CD14-positive monocyte (primary cell): Measurements from ENCODE around the gene KCNJ11. TPM values are rescaled to one million over a fixed set of nuclear protein-coding genes. Genes with fewer than 3 reads are reported as not detected.

Experiments used
- DNase-seq, 3 donors: peaks; one replicate each; pipeline ENCODE4 v3.0.0-alpha.2; 2011 to 2022
- H2AFZ ChIP-seq: 2 replicates; pipeline ENCODE4 v1.6.0; 2012; ENCODE audit warnings: mild to moderate bottlenecking, low read depth, low read length, inconsistent platforms; ENCODE audit not compliant: insufficient read depth, poor library complexity, severe bottlenecking
- H3K27ac ChIP-seq, 2 donors: 1 replicate in 1 of 2; 2 replicates in 1 of 2; pipeline ENCODE4 v1.5.1; 2012 to 2013; ENCODE audit warnings: low read length in 2 of 2, control low read depth in 1 of 2, inconsistent platforms in 1 of 2, low read depth in 1 of 2, mild to moderate bottlenecking in 1 of 2
- H3K27me3 ChIP-seq, 2 donors: one replicate each; pipeline versions ENCODE4 v1.6.0 to v1.6.1; 2011 to 2013; ENCODE audit warnings: low read length in 2 of 2; ENCODE audit not compliant: control insufficient read depth in 2 of 2, insufficient read depth in 2 of 2
- H3K36me3 ChIP-seq, 2 donors: replicated peaks in 1 of 2; 1 replicate in 1 of 2; 2 replicates in 1 of 2; pipeline versions ENCODE4 v1.5.1 to v1.6.1; 2012 to 2013; ENCODE audit warnings: low read length in 2 of 2, control low read depth in 1 of 2, inconsistent platforms in 1 of 2, mild to moderate bottlenecking in 1 of 2; ENCODE audit not compliant: insufficient read depth in 2 of 2, control insufficient read depth in 1 of 2
- H3K4me1 ChIP-seq, 2 donors: 1 replicate in 1 of 2; 2 replicates in 1 of 2; pipeline versions ENCODE4 v1.5.1 to v1.6.1; 2012 to 2013; ENCODE audit warnings: low read length in 2 of 2, control low read depth in 1 of 2, inconsistent platforms in 1 of 2, mild to moderate bottlenecking in 1 of 2, moderate library complexity in 1 of 2; ENCODE audit not compliant: insufficient read depth in 2 of 2, control insufficient read depth in 1 of 2
- H3K4me2 ChIP-seq: replicated peaks from 2 replicates; pipeline ENCODE3; 2012; ENCODE audit warnings: low read length, moderate library complexity, mild to moderate bottlenecking; ENCODE audit not compliant: poor library complexity, severe bottlenecking; ENCODE audit errors: extremely low read depth
- H3K4me3 ChIP-seq, 3 experiments: fragments of 200-600 bp in 1 of 3; sonication (generic) in 1 of 3; replicated peaks in 1 of 3; 1 replicate in 2 of 3; 2 replicates in 1 of 3; pipeline ENCODE4 v1.5.1; 2011 to 2013; ENCODE audit warnings: low read length in 3 of 3, mild to moderate bottlenecking in 3 of 3, control low read depth in 2 of 3, low read depth in 2 of 3, inconsistent platforms in 1 of 3, moderate library complexity in 1 of 3
- H3K79me2 ChIP-seq: 2 replicates; pipeline ENCODE4 v1.6.0; 2012; ENCODE audit warnings: mild to moderate bottlenecking, control low read depth, inconsistent platforms, low read length, moderate library complexity; ENCODE audit not compliant: insufficient read depth
- H3K9ac ChIP-seq: 2 replicates; pipeline ENCODE4 v1.6.0; 2017; ENCODE audit warnings: low read length, mild to moderate bottlenecking; ENCODE audit not compliant: insufficient read depth, poor library complexity, severe bottlenecking
- H3K9me3 ChIP-seq, 2 donors: replicated peaks in 1 of 2; 1 replicate in 1 of 2; 2 replicates in 1 of 2; pipeline versions ENCODE4 v1.5.1 to v1.6.1; 2012 to 2013; ENCODE audit warnings: low read length in 2 of 2, control low read depth in 1 of 2; ENCODE audit not compliant: control insufficient read depth in 1 of 2, insufficient read depth in 1 of 2
- H4K20me1 ChIP-seq: 2 replicates; pipeline ENCODE4 v1.6.0; 2012; ENCODE audit warnings: mild to moderate bottlenecking, low read length, control low read depth, moderate library complexity; ENCODE audit not compliant: insufficient read depth
- H3K27ac Mint-ChIP-seq, 7 donors: one replicate each; pipeline ENCODE4 v1.8.0; 2020; ENCODE audit warnings: mild to moderate bottlenecking in 7 of 7, mixed read lengths in 7 of 7, moderate library complexity in 6 of 7, inconsistent platforms in 2 of 7
- H3K27me3 Mint-ChIP-seq, 3 donors: one replicate each; pipeline ENCODE4 v1.8.0; 2021 to 2022; ENCODE audit warnings: low read depth in 3 of 3, mild to moderate bottlenecking in 3 of 3, mixed read lengths in 3 of 3, moderate library complexity in 3 of 3, inconsistent platforms in 1 of 3
- H3K36me3 Mint-ChIP-seq, 2 donors: one replicate each; pipeline ENCODE4 v1.8.0; 2020; ENCODE audit warnings: mixed read lengths in 2 of 2, inconsistent platforms in 1 of 2, mild to moderate bottlenecking in 1 of 2
- H3K4me1 Mint-ChIP-seq: one replicate; pipeline ENCODE4 v1.8.0; 2020; ENCODE audit warnings: mild to moderate bottlenecking, mixed read lengths
- H3K4me3 Mint-ChIP-seq, 2 donors: one replicate each; pipeline ENCODE4 v1.8.0; 2020; ENCODE audit warnings: mild to moderate bottlenecking in 2 of 2, mixed read lengths in 2 of 2, moderate library complexity in 1 of 2
- H3K9me3 Mint-ChIP-seq, 7 donors: one replicate each; pipeline ENCODE4 v1.8.0; 2020 to 2022; ENCODE audit warnings: mixed read lengths in 7 of 7, mild to moderate bottlenecking in 6 of 7, moderate library complexity in 6 of 7, inconsistent platforms in 2 of 7
- WGBS: methylation state at CpG from one replicate; pipeline ENCODE4 v1.1.5; 2013; ENCODE audit warnings: missing lambda C conversion rate; ENCODE audit not compliant: insufficient coverage; 5-methylcytosine and 5-hydroxymethylcytosine counted together
- intact Hi-C, 2 donors: fragments of 100-400 bp; cut with micrococcal nuclease; formaldehyde crosslinking; loops; one replicate each; pipeline versions ENCODE4 v1.15.0 to v1.15.1; 2023
- polyA plus RNA-seq, 3 donors: library from polyadenylated mRNA; depleted of rRNA in 1 of 3; unstranded in 2 of 3; stranded (reverse) in 1 of 3; fragments of 300-500 nt in 2 of 3; fragments of >200 nt in 1 of 3; fragmentation: Illumina TruSeq in 2 of 3; gene quantifications; 1 replicate in 2 of 3; 2 replicates in 1 of 3; pipeline ENCODE4 v1.2.3, GENCODE V29; 2012 to 2021
- TF ChIP-seq, protein P1 (sequence below): fragments of 200-600 bp; IDR thresholded peaks from one replicate; pipeline ENCODE4 v1.8.0; 2022; ENCODE audit warnings: antibody characterized with exemption, mild to moderate bottlenecking

KCNJ11 gene
- polyA plus RNA-seq, 3 donors, result 0.09 TPM; not detected in 2

DNA sequence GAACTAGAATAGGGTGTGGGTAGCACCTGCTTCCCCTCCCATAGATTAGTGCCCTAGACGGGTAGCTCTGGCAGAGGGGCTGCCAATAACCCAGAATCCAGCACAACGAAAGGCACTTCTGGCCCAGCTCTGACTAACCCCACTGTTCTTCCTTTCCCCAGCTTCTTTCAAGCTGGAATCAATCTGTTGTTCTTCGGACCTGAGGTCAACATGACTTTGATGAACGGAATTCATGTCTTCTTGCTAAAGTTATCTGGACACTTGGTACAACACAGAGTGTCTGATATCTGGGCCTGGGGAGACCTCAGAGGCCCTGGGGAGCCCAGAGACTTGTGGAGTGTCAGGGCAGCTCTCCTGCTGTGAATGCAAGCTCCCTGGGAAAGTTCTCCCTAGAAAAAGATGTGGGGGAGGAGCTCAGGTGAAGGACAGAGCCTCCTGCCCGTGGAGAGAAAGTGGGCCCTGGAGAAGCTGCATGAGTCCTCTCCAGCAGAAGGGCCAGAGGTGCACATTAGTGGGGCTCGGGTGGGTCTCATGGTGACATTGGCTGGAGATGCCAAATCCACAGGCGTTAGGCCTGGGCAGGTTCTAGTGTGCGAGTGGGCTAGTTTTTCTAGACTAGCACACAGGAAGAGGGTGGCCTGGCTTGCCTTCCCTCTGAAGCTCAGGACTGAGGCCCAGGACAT, 6.3 kb downstream of the KCNJ11 start:
- TF ChIP-seq, protein P1, sequence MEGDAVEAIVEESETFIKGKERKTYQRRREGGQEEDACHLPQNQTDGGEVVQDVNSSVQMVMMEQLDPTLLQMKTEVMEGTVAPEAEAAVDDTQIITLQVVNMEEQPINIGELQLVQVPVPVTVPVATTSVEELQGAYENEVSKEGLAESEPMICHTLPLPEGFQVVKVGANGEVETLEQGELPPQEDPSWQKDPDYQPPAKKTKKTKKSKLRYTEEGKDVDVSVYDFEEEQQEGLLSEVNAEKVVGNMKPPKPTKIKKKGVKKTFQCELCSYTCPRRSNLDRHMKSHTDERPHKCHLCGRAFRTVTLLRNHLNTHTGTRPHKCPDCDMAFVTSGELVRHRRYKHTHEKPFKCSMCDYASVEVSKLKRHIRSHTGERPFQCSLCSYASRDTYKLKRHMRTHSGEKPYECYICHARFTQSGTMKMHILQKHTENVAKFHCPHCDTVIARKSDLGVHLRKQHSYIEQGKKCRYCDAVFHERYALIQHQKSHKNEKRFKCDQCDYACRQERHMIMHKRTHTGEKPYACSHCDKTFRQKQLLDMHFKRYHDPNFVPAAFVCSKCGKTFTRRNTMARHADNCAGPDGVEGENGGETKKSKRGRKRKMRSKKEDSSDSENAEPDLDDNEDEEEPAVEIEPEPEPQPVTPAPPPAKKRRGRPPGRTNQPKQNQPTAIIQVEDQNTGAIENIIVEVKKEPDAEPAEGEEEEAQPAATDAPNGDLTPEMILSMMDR, result no peak
- DNase-seq, result no peak
- Mint-ChIP-seq H3K36me3 (peaks cover 2 to 4% of the 10 kb centered on the region in 2 donors), H3K4me1 (peaks cover 9% of the 10 kb centered on the region), H3K4me3 (no peak overlapping the region), H3K9me3 (peaks cover 0 to 11% (median 1%) of the 10 kb centered on the region in 7 donors), H3K27me3 (peaks cover 1 to 2% (median 2%) of the 10 kb centered on the region in 3 donors), H3K27ac (peak overlapping the region in 1 of 7 donors; percentile 11)
- no peaks in the 10 kb centered on the region for H3K9me3 ChIP-seq
- no peak overlapping the region for H3K4me3 ChIP-seq
- H3K36me3 ChIP-seq, result no peaks in the 10 kb centered on the region
- peak overlapping the region in 1 of 2 donors; percentile 63 for H3K27ac ChIP-seq
- no peaks in the 10 kb centered on the region for H3K27me3 ChIP-seq
- no peaks in the 10 kb centered on the region for H4K20me1 ChIP-seq
- H3K4me2 ChIP-seq, result no peak overlapping the region
- no peaks in the 10 kb centered on the region for H3K79me2 ChIP-seq
- intact Hi-C loops, result loop anchor here in 1 of 2 donors (5.0 kb wide), 1 partner anchor 120 kb away; no protein-coding TSS in a partner anchor
- WGBS, result 92% methylated on average over 8 of the region's 8 CpGs
- peaks cover 0 to 11% of the 10 kb centered on the region in 2 donors for H3K4me1 ChIP-seq
- no peak overlapping the region for H2AFZ ChIP-seq
- H3K9ac ChIP-seq, result no peak overlapping the region

DNA sequence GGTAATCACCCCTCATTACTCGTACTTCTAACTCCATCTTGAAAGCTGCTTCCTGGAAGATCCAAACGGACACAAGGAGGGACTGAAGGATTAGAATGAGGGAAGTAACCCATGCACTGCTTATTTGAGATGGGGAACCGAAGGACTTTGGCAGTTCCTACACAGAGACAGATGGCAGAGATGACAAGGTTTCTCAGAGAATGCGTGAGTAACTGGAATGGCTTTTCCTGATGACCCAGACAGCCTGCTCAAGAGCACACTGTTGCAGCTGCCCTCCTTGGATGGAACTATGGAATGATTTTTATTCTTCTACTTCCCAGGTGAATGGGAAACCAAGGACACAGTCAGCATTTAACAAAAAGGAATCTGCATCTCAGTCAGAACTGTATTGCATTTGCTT, 7.3 kb downstream of the KCNJ11 start:
- peaks cover 9% of the 10 kb centered on the region for H3K4me1 Mint-ChIP-seq
- peaks cover 0 to 11% of the 10 kb centered on the region in 2 donors for H3K4me1 ChIP-seq
- H3K27me3 Mint-ChIP-seq, result peaks cover 0 to 2% (median 2%) of the 10 kb centered on the region in 3 donors
- no peak overlapping the region for H3K4me3 Mint-ChIP-seq
- H3K27ac ChIP-seq, result no peak overlapping the region
- no peak overlapping the region for H3K9ac ChIP-seq
- TF ChIP-seq, protein P1, result no peak
- H3K4me3 ChIP-seq, result no peak overlapping the region
- H3K27me3 ChIP-seq, result no peaks in the 10 kb centered on the region
- no peak for DNase-seq
- H3K36me3 ChIP-seq, result no peaks in the 10 kb centered on the region
- WGBS, result 69% methylated on average over 2 of the region's 4 CpGs
- H3K9me3 Mint-ChIP-seq, result peaks cover 0 to 21% (median 3%) of the 10 kb centered on the region in 7 donors
- H3K36me3 Mint-ChIP-seq, result peaks cover 2 to 6% of the 10 kb centered on the region in 2 donors
- H3K9me3 ChIP-seq, result no peaks in the 10 kb centered on the region
- H3K27ac Mint-ChIP-seq, result no peak overlapping the region
- no peak overlapping the region for H3K4me2 ChIP-seq
- intact Hi-C loops, result loop anchor here in 1 of 2 donors (5.0 kb wide), 1 partner anchor 121 kb away; no protein-coding TSS in a partner anchor
- no peaks in the 10 kb centered on the region for H4K20me1 ChIP-seq
- H2AFZ ChIP-seq, result no peak overlapping the region
- H3K79me2 ChIP-seq, result no peaks in the 10 kb centered on the region
